Trophoblast cell (in vitro differentiated cells and primary cell): Measurements from ENCODE around the gene USP53.

Experiments
- DNase-seq, 2 donors: peaks; one replicate each; pipeline ENCODE4 v3.0.0-alpha.2; 2016
- H2AFZ ChIP-seq: 2 replicates; pipeline ENCODE4 v1.6.1; 2013; ENCODE audit warnings: low read length, moderate library complexity, mild to moderate bottlenecking; ENCODE audit not compliant: insufficient read depth, poor library complexity
- H2AK5ac ChIP-seq: 2 replicates; pipeline ENCODE4 v1.6.1; 2013; ENCODE audit warnings: mild to moderate bottlenecking, low read length
- H2BK120ac ChIP-seq: 2 replicates; pipeline ENCODE4 v1.6.1; 2013; ENCODE audit warnings: low read length, mild to moderate bottlenecking, moderate library complexity; ENCODE audit not compliant: insufficient read depth, poor library complexity
- H2BK12ac ChIP-seq: 2 replicates; pipeline ENCODE4 v1.6.1; 2013; ENCODE audit warnings: mild to moderate bottlenecking, low read length, moderate library complexity
- H2BK5ac ChIP-seq: 2 replicates; pipeline ENCODE4 v1.6.1; 2013; ENCODE audit warnings: low read length, low read depth, moderate library complexity, mild to moderate bottlenecking; ENCODE audit not compliant: poor library complexity
- H3K14ac ChIP-seq: 2 replicates; pipeline ENCODE4 v1.6.1; 2013; ENCODE audit warnings: mild to moderate bottlenecking, low read length
- H3K18ac ChIP-seq: 2 replicates; pipeline ENCODE4 v1.6.1; 2013; ENCODE audit warnings: mild to moderate bottlenecking, low read length
- H3K23ac ChIP-seq: 2 replicates; pipeline ENCODE4 v1.6.1; 2013; ENCODE audit warnings: low read length
- H3K27ac ChIP-seq: 2 replicates; pipeline ENCODE4 v1.5.1; 2013; ENCODE audit warnings: low read depth, mild to moderate bottlenecking, inconsistent platforms, low read length, moderate library complexity
- H3K27me3 ChIP-seq: 2 replicates; pipeline ENCODE4 v1.6.1; 2013; ENCODE audit warnings: inconsistent platforms, mild to moderate bottlenecking, low read length, moderate library complexity; ENCODE audit not compliant: insufficient read depth
- H3K36me3 ChIP-seq, 2 experiments: 1 replicate in 1 of 2; 2 replicates in 1 of 2; pipeline ENCODE4 v1.6.1; 2013; ENCODE audit warnings: low read length in 2 of 2, mild to moderate bottlenecking in 2 of 2, moderate library complexity in 1 of 2; ENCODE audit not compliant: insufficient read depth in 2 of 2, control insufficient read depth in 1 of 2
- H3K4ac ChIP-seq: 2 replicates; pipeline ENCODE4 v1.6.1; 2013; ENCODE audit warnings: low read depth, mild to moderate bottlenecking, low read length, moderate library complexity
- H3K4me1 ChIP-seq, 2 experiments: 1 replicate in 1 of 2; 2 replicates in 1 of 2; pipeline ENCODE4 v1.6.1; 2013; ENCODE audit warnings: low read length in 2 of 2, mild to moderate bottlenecking in 2 of 2, moderate library complexity in 1 of 2; ENCODE audit not compliant: insufficient read depth in 2 of 2, control insufficient read depth in 1 of 2
- H3K4me2 ChIP-seq: 2 replicates; pipeline ENCODE4 v1.6.1; 2013; ENCODE audit warnings: inconsistent platforms, mild to moderate bottlenecking, low read length, moderate library complexity
- H3K4me3 ChIP-seq: 2 replicates; pipeline ENCODE4 v1.5.1; 2013; ENCODE audit warnings: mild to moderate bottlenecking, low read depth, low read length, inconsistent platforms
- H3K79me1 ChIP-seq: one replicate; pipeline ENCODE4 v1.6.1; 2013; ENCODE audit warnings: low read length
- H3K79me2 ChIP-seq: 2 replicates; pipeline ENCODE4 v1.6.1; 2013; ENCODE audit warnings: low read length, mild to moderate bottlenecking; ENCODE audit not compliant: control insufficient read depth, insufficient read depth, poor library complexity
- H3K9ac ChIP-seq: 2 replicates; pipeline ENCODE4 v1.6.1; 2013; ENCODE audit warnings: mild to moderate bottlenecking, low read length
- H3K9me3 ChIP-seq: 2 replicates; pipeline ENCODE4 v1.6.1; 2013; ENCODE audit warnings: low read depth, mild to moderate bottlenecking, control low read depth, inconsistent platforms, low read length; ENCODE audit not compliant: insufficient read depth
- H4K12ac ChIP-seq: 2 replicates; pipeline ENCODE4 v1.6.1; 2013; ENCODE audit warnings: low read depth, mild to moderate bottlenecking, low read length, moderate library complexity
- H4K8ac ChIP-seq: 2 replicates; pipeline ENCODE4 v1.6.1; 2013; ENCODE audit warnings: low read depth, mild to moderate bottlenecking, low read length, moderate library complexity
- H4K91ac ChIP-seq: one replicate; pipeline ENCODE4 v1.6.1; 2013; ENCODE audit warnings: low read depth, mild to moderate bottlenecking, low read length, moderate library complexity
- WGBS: extraction: QIAGEN DNeasy Blood & Tissue Kit; methylation state at CpG from one replicate; pipeline ENCODE4 v1.1.7; 2013; ENCODE audit warnings: missing lambda C conversion rate; ENCODE audit not compliant: insufficient read length, insufficient coverage; ENCODE audit errors: extremely low coverage; 5-methylcytosine and 5-hydroxymethylcytosine counted together

The USP53 gene

GRCh38 chr4:119237201-119237600, 24.7 kb downstream of the USP53 start:
- WGBS: no CpG with 5 or more reads among the region's 9 CpGs
- no peak overlapping the region for H3K4me2 ChIP-seq

GRCh38 chr4:119237642-119238041, 25.1 kb downstream of the USP53 start:
- no peak for DNase-seq
- Histone ChIP-seq H3K36me3 (peaks cover 5 to 6% of the 10 kb centered on the region in 2 experiments), H3K9ac (no peak overlapping the region), H4K8ac (no peak overlapping the region), H3K9me3 (no peaks in the 10 kb centered on the region), H2BK5ac (no peak overlapping the region), H3K27me3 (no peaks in the 10 kb centered on the region), H3K79me1 (no peaks in the 10 kb centered on the region), H3K14ac (no peak overlapping the region), H2AFZ (no peak overlapping the region), H2AK5ac (no peak overlapping the region), H3K27ac (no peak overlapping the region), H4K12ac (no peak overlapping the region), H3K4me3 (no peak overlapping the region), H3K4me2 (no peak overlapping the region), H2BK12ac (no peak overlapping the region), H2BK120ac (no peak overlapping the region), H3K79me2 (no peaks in the 10 kb centered on the region), H4K91ac (no peak overlapping the region), H3K18ac (no peak overlapping the region), H3K4me1 (peaks cover 0 to 3% of the 10 kb centered on the region in 2 experiments), H3K23ac (no peak overlapping the region), H3K4ac (no peak overlapping the region)
- no CpG with 5 or more reads among the region's 2 CpGs for WGBS

More at GRCh38 chr4:119237201-119237600, 24.7 kb downstream of the USP53 start:
- H4K91ac ChIP-seq: no peak overlapping the region
- H3K4me3 ChIP-seq: no peak overlapping the region
- no peak overlapping the region for H3K4ac ChIP-seq
- peak overlapping the region; percentile 70 for H4K12ac ChIP-seq
- H2BK120ac ChIP-seq: no peak overlapping the region
- H3K14ac ChIP-seq: no peak overlapping the region
- H3K9ac ChIP-seq: no peak overlapping the region
- no peak overlapping the region for H2AFZ ChIP-seq
- H2BK12ac ChIP-seq: no peak overlapping the region
- H3K23ac ChIP-seq: no peak overlapping the region
- no peak for DNase-seq
- no peak overlapping the region for H2BK5ac ChIP-seq
- H3K9me3 ChIP-seq: no peaks in the 10 kb centered on the region
- peaks cover 5 to 6% of the 10 kb centered on the region in 2 experiments for H3K36me3 ChIP-seq
- no peaks in the 10 kb centered on the region for H3K27me3 ChIP-seq
- H2AK5ac ChIP-seq: no peak overlapping the region
- peaks cover 0 to 3% of the 10 kb centered on the region in 2 experiments for H3K4me1 ChIP-seq
- H3K79me1 ChIP-seq: no peaks in the 10 kb centered on the region
- H4K8ac ChIP-seq: no peak overlapping the region
- H3K79me2 ChIP-seq: no peaks in the 10 kb centered on the region
- no peak overlapping the region for H3K27ac ChIP-seq
- no peak overlapping the region for H3K18ac ChIP-seq

- H3K14ac ChIP-seq: no peak overlapping the region
Measured at GRCh38 chr4:119238068-119238722, 25.7 kb downstream of the USP53 start.

GRCh38 chr4:119240128-119240527, 27.6 kb downstream of the USP53 start:
- H3K27me3 ChIP-seq: no peaks in the 10 kb centered on the region
- DNase-seq: no peak
- H2AK5ac ChIP-seq: no peak overlapping the region
- no peak overlapping the region for H4K8ac ChIP-seq
- no peaks in the 10 kb centered on the region for H3K79me2 ChIP-seq
- H3K9me3 ChIP-seq: no peaks in the 10 kb centered on the region
- H2BK5ac ChIP-seq: no peak overlapping the region
- H3K4ac ChIP-seq: no peak overlapping the region
- H3K4me1 ChIP-seq: no peaks in the 10 kb centered on the region
- H4K91ac ChIP-seq: no peak overlapping the region
- H3K23ac ChIP-seq: no peak overlapping the region
- no peak overlapping the region for H2BK12ac ChIP-seq
- no peak overlapping the region for H3K18ac ChIP-seq
- H3K4me2 ChIP-seq: no peak overlapping the region
- no peak overlapping the region for H2BK120ac ChIP-seq
- H3K36me3 ChIP-seq: peaks cover 5 to 7% of the 10 kb centered on the region in 2 experiments
- WGBS: no CpG with 5 or more reads among the region's 1 CpG
- no peak overlapping the region for H3K27ac ChIP-seq
- no peak overlapping the region for H3K4me3 ChIP-seq
- H3K9ac ChIP-seq: no peak overlapping the region
- no peak overlapping the region for H2AFZ ChIP-seq
- no peaks in the 10 kb centered on the region for H3K79me1 ChIP-seq
- H3K14ac ChIP-seq: no peak overlapping the region
- H4K12ac ChIP-seq: no peak overlapping the region

More at GRCh38 chr4:119238068-119238722, 25.7 kb downstream of the USP53 start:
- Histone ChIP-seq H3K4me2 (no peak overlapping the region), H3K18ac (no peak overlapping the region), H2BK5ac (no peak overlapping the region), H2BK120ac (no peak overlapping the region), H3K23ac (no peak overlapping the region), H3K9me3 (no peaks in the 10 kb centered on the region), H3K79me1 (no peaks in the 10 kb centered on the region), H3K27me3 (no peaks in the 10 kb centered on the region), H3K4me1 (peaks cover 0 to 3% of the 10 kb centered on the region in 2 experiments), H4K8ac (no peak overlapping the region), H3K36me3 (peaks cover 5 to 7% of the 10 kb centered on the region in 2 experiments), H3K79me2 (no peaks in the 10 kb centered on the region), H2BK12ac (no peak overlapping the region), H3K4me3 (no peak overlapping the region), H4K91ac (no peak overlapping the region), H4K12ac (no peak overlapping the region), H2AK5ac (no peak overlapping the region), H3K27ac (no peak overlapping the region), H3K9ac (no peak overlapping the region), H3K4ac (no peak overlapping the region), H2AFZ (no peak overlapping the region)
- no CpG with 5 or more reads among the region's 4 CpGs for WGBS
- peak; percentile 3 to 8 for DNase-seq
